ENCODE data around the gene ODAM.

GRCh38 chr4:70181864-70182263 lies 13.7 kb upstream of the ODAM start:
- TF ChIP-seq CTCF (IDR thresholded peaks at IDR 0.05) (no peak), EZH2 (IDR thresholded peaks at IDR 0.05) (no peak), EZH2phosphoT487 (IDR thresholded peaks at IDR 0.05) (no peak)
